Neutrophil (primary cell): ENCODE measurements around the gene AHRR.
"Not testable (repeated sequence)": the region's sequence is repeated elsewhere in the genome, so short reads cannot be mapped to it uniquely, and the experiment has no call there.

Source experiments
- H3K27ac ChIP-seq: fragments of 200-600 bp; sonication (generic); 2 replicates; pipeline ENCODE4 v1.5.1; 2016; ENCODE audit warnings: mild to moderate bottlenecking, moderate library complexity
- H3K27me3 ChIP-seq: fragments of 200-600 bp; sonication (generic); 2 replicates; pipeline ENCODE4 v1.6.0; 2016; ENCODE audit warnings: mild to moderate bottlenecking
- H3K36me3 ChIP-seq: fragments of 200-600 bp; sonication (generic); 2 replicates; pipeline ENCODE4 v1.5.1; 2017
- H3K4me1 ChIP-seq, 2 experiments: fragments of 200-600 bp in 1 of 2; sonication (generic) in 1 of 2; 1 replicate in 1 of 2; 2 replicates in 1 of 2; pipeline versions ENCODE4 v1.5.1 to v1.6.1; 2013 to 2016; ENCODE audit warnings: low read depth in 1 of 2, low read length in 1 of 2, mild to moderate bottlenecking in 1 of 2, moderate library complexity in 1 of 2; ENCODE audit not compliant: control insufficient read depth in 1 of 2, insufficient read depth in 1 of 2
- H3K4me3 ChIP-seq, 2 experiments: fragments of 200-600 bp in 1 of 2; sonication (generic) in 1 of 2; 1 replicate in 1 of 2; 2 replicates in 1 of 2; pipeline ENCODE4 v1.5.1; 2013 to 2016; ENCODE audit warnings: low read depth in 1 of 2, low read length in 1 of 2, mild to moderate bottlenecking in 1 of 2, moderate library complexity in 1 of 2
- H3K9me3 ChIP-seq: fragments of 200-600 bp; sonication (generic); 2 replicates; pipeline ENCODE4 v1.5.1; 2016
- TF ChIP-seq, protein P1 (sequence below): fragments of 200-600 bp; sonication (generic); IDR thresholded peaks from 2 replicates; pipeline ENCODE4 v1.5.1; 2016; ENCODE audit warnings: antibody characterized with exemption

Gene AHRR

GRCh38 chr5:399296-400281 is 78.1 kb downstream of the AHRR start:
- H3K4me1 ChIP-seq, result peaks cover 0 to 16% of the 10 kb centered on the region in 2 experiments
- peak overlapping the region; percentile 3 for H3K27ac ChIP-seq
- no peaks in the 10 kb centered on the region for H3K9me3 ChIP-seq
- H3K4me3 ChIP-seq, result no peak overlapping the region
- peaks cover 35% of the 10 kb centered on the region for H3K27me3 ChIP-seq
- H3K36me3 ChIP-seq, result no peaks in the 10 kb centered on the region
- TF ChIP-seq, protein P1, sequence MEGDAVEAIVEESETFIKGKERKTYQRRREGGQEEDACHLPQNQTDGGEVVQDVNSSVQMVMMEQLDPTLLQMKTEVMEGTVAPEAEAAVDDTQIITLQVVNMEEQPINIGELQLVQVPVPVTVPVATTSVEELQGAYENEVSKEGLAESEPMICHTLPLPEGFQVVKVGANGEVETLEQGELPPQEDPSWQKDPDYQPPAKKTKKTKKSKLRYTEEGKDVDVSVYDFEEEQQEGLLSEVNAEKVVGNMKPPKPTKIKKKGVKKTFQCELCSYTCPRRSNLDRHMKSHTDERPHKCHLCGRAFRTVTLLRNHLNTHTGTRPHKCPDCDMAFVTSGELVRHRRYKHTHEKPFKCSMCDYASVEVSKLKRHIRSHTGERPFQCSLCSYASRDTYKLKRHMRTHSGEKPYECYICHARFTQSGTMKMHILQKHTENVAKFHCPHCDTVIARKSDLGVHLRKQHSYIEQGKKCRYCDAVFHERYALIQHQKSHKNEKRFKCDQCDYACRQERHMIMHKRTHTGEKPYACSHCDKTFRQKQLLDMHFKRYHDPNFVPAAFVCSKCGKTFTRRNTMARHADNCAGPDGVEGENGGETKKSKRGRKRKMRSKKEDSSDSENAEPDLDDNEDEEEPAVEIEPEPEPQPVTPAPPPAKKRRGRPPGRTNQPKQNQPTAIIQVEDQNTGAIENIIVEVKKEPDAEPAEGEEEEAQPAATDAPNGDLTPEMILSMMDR, result no peak

DNA sequence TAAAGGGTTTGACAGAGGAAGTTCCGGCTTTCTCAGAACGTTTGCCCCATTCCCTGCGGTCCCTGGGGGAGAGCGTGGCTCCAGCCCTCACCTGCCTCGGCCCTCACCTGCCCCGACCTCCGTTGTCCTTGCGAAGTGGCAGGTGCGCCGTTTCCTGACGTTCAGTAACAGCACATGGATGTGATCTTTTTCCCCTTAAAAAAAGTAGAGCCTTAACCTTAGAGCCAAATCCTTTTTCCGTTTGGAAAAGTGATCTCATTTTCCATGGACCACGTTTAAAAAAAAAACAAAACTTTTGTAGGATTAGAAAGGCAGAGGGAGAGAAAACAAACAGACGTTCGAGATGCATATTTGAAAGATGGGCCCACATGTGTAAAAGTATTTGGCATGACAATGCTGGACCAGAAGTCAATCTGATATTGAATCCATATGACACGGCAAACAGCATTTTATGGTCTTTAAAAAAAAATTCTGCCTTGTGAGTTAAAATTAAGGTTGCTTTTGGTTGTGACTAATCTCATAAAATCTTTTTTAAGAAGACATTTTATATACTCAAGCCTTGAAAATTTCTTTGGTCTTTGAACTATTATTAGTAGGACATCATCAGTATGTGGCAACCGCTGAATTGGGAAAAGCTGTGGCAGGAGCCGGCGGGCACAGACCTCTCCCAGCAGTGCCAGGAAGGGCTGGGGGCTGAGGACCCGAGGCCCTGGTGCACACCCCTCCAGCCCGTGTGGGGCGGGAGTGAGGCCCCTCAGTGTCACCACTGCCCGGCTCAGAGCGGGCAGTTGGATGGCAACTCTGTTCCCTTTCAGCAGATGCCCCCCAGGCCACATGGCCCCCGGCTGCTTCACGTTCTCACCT is 79.0 kb downstream of the AHRR start:
- peaks cover 35% of the 10 kb centered on the region for H3K27me3 ChIP-seq
- peak overlapping the region; percentile 3 for H3K27ac ChIP-seq
- H3K4me3 ChIP-seq, result no peak overlapping the region
- H3K4me1 ChIP-seq, result peaks cover 0 to 16% of the 10 kb centered on the region in 2 experiments
- TF ChIP-seq, protein P1, result no peak
- H3K36me3 ChIP-seq, result no peaks in the 10 kb centered on the region
- no peaks in the 10 kb centered on the region for H3K9me3 ChIP-seq

- H3K4me1 ChIP-seq, result peaks cover 0 to 16% of the 10 kb centered on the region in 2 experiments
- H3K36me3 ChIP-seq, result no peaks in the 10 kb centered on the region
- TF ChIP-seq, protein P1, result no peak
- no peak overlapping the region for H3K4me3 ChIP-seq
- no peak overlapping the region for H3K27ac ChIP-seq
- peaks cover 35% of the 10 kb centered on the region for H3K27me3 ChIP-seq
- no peaks in the 10 kb centered on the region for H3K9me3 ChIP-seq
Observed at GRCh38 chr5:401146-402034, 79.9 kb downstream of the AHRR start.

DNA sequence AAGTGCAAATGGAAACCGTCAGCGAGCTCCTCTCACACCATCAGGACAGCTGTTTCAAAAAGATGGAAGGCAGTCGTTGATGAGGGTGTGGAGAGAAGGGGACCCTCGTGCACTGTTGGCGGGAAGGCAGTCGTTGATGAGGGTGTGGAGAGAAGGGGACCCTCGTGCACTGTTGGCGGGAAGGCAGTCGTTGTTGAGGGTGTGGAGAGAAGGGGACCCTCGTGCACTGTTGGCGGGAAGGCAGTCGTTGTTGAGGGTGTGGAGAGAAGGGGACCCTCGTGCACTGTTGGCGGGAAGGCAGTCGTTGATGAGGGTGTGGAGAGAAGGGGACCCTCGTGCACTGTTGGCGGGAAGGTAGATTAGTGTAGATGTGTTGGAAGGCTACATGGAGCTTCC is 80.7 kb downstream of the AHRR start:
- Histone ChIP-seq H3K4me1 (peaks cover 0 to 16% of the 10 kb centered on the region in 2 experiments), H3K27me3 (peaks cover 35% of the 10 kb centered on the region)
- H3K36me3 ChIP-seq, H3K4me3 ChIP-seq, H3K27ac ChIP-seq, H3K9me3 ChIP-seq: not testable (repeated sequence)

DNA sequence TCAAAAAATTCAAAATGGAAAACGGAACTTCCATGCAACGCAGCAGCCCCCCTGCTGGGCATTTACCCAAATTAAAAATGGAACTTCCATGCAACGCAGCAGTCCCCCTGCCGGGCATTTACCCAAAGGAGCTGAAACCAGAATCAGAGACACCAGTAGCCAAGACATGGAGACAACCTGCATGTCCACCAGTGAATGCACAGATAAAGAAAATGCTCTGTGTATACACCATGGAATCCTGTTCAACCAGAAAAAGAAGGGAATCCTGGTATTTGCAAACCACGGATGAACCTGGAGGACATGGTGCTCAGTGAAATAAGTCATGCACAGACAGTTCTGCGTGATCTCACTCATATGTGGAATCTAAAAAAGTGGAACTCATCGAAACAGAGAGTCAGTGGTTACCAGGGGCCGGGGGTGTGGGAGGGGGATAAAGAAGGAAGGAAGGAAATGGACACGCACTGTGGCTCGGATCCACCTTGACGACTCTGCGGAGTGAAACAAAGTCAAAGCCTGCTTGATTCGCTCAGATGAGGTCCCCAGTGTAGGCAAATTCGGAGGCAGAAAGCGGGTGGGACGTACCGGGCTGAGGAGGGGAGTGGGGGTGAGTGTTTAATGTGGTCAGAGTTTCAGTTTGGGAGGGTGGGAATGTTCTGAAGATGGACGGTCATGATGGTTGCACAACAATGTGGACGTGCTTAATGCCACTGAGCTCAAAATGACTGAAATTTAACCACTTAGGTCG is 81.3 kb downstream of the AHRR start:
- Histone ChIP-seq H3K4me1 (peaks cover 0 to 16% of the 10 kb centered on the region in 2 experiments), H3K27ac (peak overlapping the region; percentile 33), H3K4me3 (no peak overlapping the region), H3K27me3 (peaks cover 35% of the 10 kb centered on the region), H3K36me3 (no peaks in the 10 kb centered on the region), H3K9me3 (no peaks in the 10 kb centered on the region)
- TF ChIP-seq, protein P1, result no peak
